Fibroblast of skin of right quadriceps (primary cell): ENCODE data around the gene NUDT9.
"Not testable (repeated sequence)": the region's sequence is repeated elsewhere in the genome, so short reads cannot be mapped to it uniquely, and the experiment has no call there.

Source experiments
- DNase-seq: peaks from one replicate; pipeline ENCODE4 v3.0.0-alpha.2; 2013

Gene NUDT9

GRCh38 chr4:87409420-87409939 is 12.9 kb upstream of the NUDT9 start:
- no peak for DNase-seq

- no peak for DNase-seq
Observed at GRCh38 chr4:87410157-87410556, 12.2 kb upstream of the NUDT9 start.

- DNase-seq = no peak
Observed at GRCh38 chr4:87410679-87411078, 11.7 kb upstream of the NUDT9 start.

GRCh38 chr4:87414816-87415215 is 7.6 kb upstream of the NUDT9 start:
- no peak for DNase-seq

- no peak for DNase-seq
Observed at GRCh38 chr4:87416965-87417364, 5.4 kb upstream of the NUDT9 start.

- DNase-seq = not testable (repeated sequence)
Observed at GRCh38 chr4:87418410-87418809, 4.0 kb upstream of the NUDT9 start.

GRCh38 chr4:87419578-87420249 is 2.7 kb upstream of the NUDT9 start:
- no peak for DNase-seq

GRCh38 chr4:87420276-87420830 is 2.0 kb upstream of the NUDT9 start:
- DNase-seq = no peak

- DNase-seq = peak; percentile 14
Observed at GRCh38 chr4:87423317-87424098, 1.1 kb downstream of the NUDT9 start.

- DNase-seq = peak; percentile 7
Observed at GRCh38 chr4:87424099-87424543, 1.7 kb downstream of the NUDT9 start.

GRCh38 chr4:87425711-87426110 is 3.3 kb downstream of the NUDT9 start:
- DNase-seq = no peak

- DNase-seq = no peak
Observed at GRCh38 chr4:87426865-87427517, 4.6 kb downstream of the NUDT9 start.

- DNase-seq = peak; percentile 3
Observed at GRCh38 chr4:87427518-87427868, 5.1 kb downstream of the NUDT9 start.

GRCh38 chr4:87428979-87429378 is 6.6 kb downstream of the NUDT9 start:
- no peak for DNase-seq

GRCh38 chr4:87430038-87430437 is 7.7 kb downstream of the NUDT9 start:
- no peak for DNase-seq

- no peak for DNase-seq
Observed at GRCh38 chr4:87433342-87433741, 11.0 kb downstream of the NUDT9 start.

- DNase-seq = no peak
Observed at GRCh38 chr4:87442889-87443288, 20.5 kb downstream of the NUDT9 start.

- DNase-seq = no peak
Observed at GRCh38 chr4:87444741-87445140, 22.4 kb downstream of the NUDT9 start.

GRCh38 chr4:87445964-87446363 is 23.6 kb downstream of the NUDT9 start:
- DNase-seq = no peak

GRCh38 chr4:87446375-87446774 is 24.0 kb downstream of the NUDT9 start:
- not testable (repeated sequence) for DNase-seq

- DNase-seq = no peak
Observed at GRCh38 chr4:87451537-87451936, 29.2 kb downstream of the NUDT9 start.

- no peak for DNase-seq
Observed at GRCh38 chr4:87458913-87459312, 36.5 kb downstream of the NUDT9 start.

- peak; percentile 1 for DNase-seq
Observed at GRCh38 chr4:87461281-87461700, 38.9 kb downstream of the NUDT9 start.
